ENCODE measurements around the gene GOLGA2.

GOLGA2 gene

GRCh38 chr9:128208946-128209669 lies 66.7 kb downstream of the GOLGA2 start:
- DNase-seq: no peak

GRCh38 chr9:128208386-128208785 lies 67.4 kb downstream of the GOLGA2 start:
- DNase-seq: no peak

- no peak for DNase-seq
Observed at GRCh38 chr9:128206916-128207910, 68.6 kb downstream of the GOLGA2 start.

- DNase-seq: no peak
Observed at GRCh38 chr9:128206484-128206883, 69.3 kb downstream of the GOLGA2 start.
